Measurements from ENCODE around the gene ERMAP. TPM values are rescaled to one million over a fixed set of nuclear protein-coding genes. Genes with fewer than 3 reads are reported as not detected.

ERMAP gene
- total RNA-seq, 1 donor = 21.7 TPM

DNA sequence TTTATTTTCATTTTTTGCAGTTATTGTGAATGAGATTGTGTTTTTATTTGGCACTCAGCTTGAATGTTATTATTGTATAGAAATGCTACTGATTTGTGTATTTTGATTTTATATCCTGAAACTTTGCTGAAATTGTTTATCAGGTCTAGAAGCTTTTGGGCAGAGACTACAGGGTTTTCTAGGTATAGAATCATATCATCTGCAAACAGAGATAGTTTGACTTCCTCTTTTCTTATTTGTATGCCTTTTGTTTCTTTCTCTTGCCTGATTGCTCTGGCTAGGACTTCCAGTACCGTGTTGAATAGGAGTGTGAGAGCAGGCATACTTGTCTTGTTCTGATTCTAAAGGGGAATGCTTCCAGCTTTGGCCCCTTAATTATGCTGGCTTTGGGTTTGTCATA is 56.7 kb downstream of the ERMAP start:
- no peaks in the 10 kb centered on the region for H4K20me1 ChIP-seq (ENCODE audit: insufficient read depth, low read length)
- TF ChIP-seq, protein P1, sequence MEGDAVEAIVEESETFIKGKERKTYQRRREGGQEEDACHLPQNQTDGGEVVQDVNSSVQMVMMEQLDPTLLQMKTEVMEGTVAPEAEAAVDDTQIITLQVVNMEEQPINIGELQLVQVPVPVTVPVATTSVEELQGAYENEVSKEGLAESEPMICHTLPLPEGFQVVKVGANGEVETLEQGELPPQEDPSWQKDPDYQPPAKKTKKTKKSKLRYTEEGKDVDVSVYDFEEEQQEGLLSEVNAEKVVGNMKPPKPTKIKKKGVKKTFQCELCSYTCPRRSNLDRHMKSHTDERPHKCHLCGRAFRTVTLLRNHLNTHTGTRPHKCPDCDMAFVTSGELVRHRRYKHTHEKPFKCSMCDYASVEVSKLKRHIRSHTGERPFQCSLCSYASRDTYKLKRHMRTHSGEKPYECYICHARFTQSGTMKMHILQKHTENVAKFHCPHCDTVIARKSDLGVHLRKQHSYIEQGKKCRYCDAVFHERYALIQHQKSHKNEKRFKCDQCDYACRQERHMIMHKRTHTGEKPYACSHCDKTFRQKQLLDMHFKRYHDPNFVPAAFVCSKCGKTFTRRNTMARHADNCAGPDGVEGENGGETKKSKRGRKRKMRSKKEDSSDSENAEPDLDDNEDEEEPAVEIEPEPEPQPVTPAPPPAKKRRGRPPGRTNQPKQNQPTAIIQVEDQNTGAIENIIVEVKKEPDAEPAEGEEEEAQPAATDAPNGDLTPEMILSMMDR (IDR thresholded peaks at IDR 0.05; ENCODE audit: extremely low read depth, low read depth, low read length) = no peak
- no peaks in the 10 kb centered on the region for H3K9me3 ChIP-seq (ENCODE audit: low read depth, low read length)
- no peak overlapping the region for H2AFZ ChIP-seq (ENCODE audit: low read length)
- no peaks in the 10 kb centered on the region for H3K4me1 ChIP-seq (ENCODE audit: insufficient read depth, low read length)
- H3K79me2 ChIP-seq (ENCODE audit: insufficient read depth, low read length) = no peaks in the 10 kb centered on the region
- H3K27me3 ChIP-seq (ENCODE audit: insufficient read depth, low read length) = peaks cover 21% of the 10 kb centered on the region
- no peak for DNase-seq (ENCODE audit: insufficient read length, low spot score, missing footprints)
- no peak overlapping the region for H3K27ac ChIP-seq (ENCODE audit: low read depth, low read length)
- no peaks in the 10 kb centered on the region for H3K36me3 ChIP-seq (ENCODE audit: insufficient read depth, low read length)
- no peak overlapping the region for H3K4me3 ChIP-seq (ENCODE audit: insufficient read depth, low read length)
- no peak overlapping the region for H3K4me2 ChIP-seq (ENCODE audit: insufficient read depth, low read length)

DNA sequence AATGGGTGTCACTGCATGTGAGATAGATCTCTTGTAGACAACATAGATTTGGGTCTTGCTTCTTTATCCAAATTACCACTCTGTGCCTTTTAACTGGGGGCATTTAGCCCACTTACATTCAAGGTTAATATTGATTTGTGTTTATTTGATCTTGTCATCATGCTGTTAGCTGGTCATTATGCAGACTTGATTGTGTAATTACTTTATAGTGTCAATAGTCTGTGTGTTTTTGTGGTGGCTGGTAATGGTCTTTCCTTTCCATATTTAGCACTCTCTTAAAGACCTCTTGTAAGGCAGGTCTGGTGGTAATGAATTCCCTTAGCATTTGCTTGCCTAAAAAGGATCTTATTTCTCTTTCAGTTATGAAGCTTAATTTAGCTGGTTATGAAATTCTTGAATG is 59.1 kb downstream of the ERMAP start:
- Histone ChIP-seq H2AFZ (ENCODE audit: low read length) (no peak overlapping the region), H3K9me3 (ENCODE audit: low read depth, low read length) (no peaks in the 10 kb centered on the region), H3K79me2 (ENCODE audit: insufficient read depth, low read length) (no peaks in the 10 kb centered on the region), H3K4me1 (ENCODE audit: insufficient read depth, low read length) (no peaks in the 10 kb centered on the region), H3K27me3 (ENCODE audit: insufficient read depth, low read length) (peaks cover 21% of the 10 kb centered on the region), H4K20me1 (ENCODE audit: insufficient read depth, low read length) (no peaks in the 10 kb centered on the region), H3K27ac (ENCODE audit: low read depth, low read length) (no peak overlapping the region), H3K4me3 (ENCODE audit: insufficient read depth, low read length) (no peak overlapping the region), H3K36me3 (ENCODE audit: insufficient read depth, low read length) (no peaks in the 10 kb centered on the region), H3K4me2 (ENCODE audit: insufficient read depth, low read length) (no peak overlapping the region)
- DNase-seq (ENCODE audit: insufficient read length, low spot score, missing footprints) = no peak
- TF ChIP-seq, protein P1 (IDR thresholded peaks at IDR 0.05; ENCODE audit: extremely low read depth, low read depth, low read length) = no peak

DNA sequence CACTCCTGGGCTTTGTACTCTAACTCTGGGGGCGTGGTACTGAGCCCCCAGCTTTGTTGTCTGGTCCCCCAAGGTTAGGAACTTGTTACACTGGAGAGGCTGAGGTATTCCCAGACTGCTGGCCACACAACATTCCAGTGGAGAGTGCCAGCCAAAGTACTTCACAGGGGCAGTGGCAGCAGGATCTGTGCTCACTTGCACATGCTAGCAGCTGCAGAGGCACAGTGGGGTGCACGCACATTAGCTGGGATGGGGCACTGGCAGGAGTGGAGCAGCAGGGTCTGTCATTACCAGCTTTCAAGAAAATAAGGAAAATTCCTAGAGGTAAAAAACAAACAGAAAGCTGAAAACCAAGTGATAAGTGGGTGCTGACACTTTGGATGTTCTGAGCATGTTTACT is 60.5 kb downstream of the ERMAP start:
- H3K4me2 ChIP-seq (ENCODE audit: insufficient read depth, low read length) = no peak overlapping the region
- H3K9me3 ChIP-seq (ENCODE audit: low read depth, low read length) = no peaks in the 10 kb centered on the region
- H3K27me3 ChIP-seq (ENCODE audit: insufficient read depth, low read length) = peaks cover 21% of the 10 kb centered on the region
- H3K36me3 ChIP-seq (ENCODE audit: insufficient read depth, low read length) = no peaks in the 10 kb centered on the region
- TF ChIP-seq, protein P1 (IDR thresholded peaks at IDR 0.05; ENCODE audit: extremely low read depth, low read depth, low read length) = no peak
- no peaks in the 10 kb centered on the region for H3K79me2 ChIP-seq (ENCODE audit: insufficient read depth, low read length)
- no peak overlapping the region for H3K27ac ChIP-seq (ENCODE audit: low read depth, low read length)
- H3K4me1 ChIP-seq (ENCODE audit: insufficient read depth, low read length) = no peaks in the 10 kb centered on the region
- no peaks in the 10 kb centered on the region for H4K20me1 ChIP-seq (ENCODE audit: insufficient read depth, low read length)
- no peak overlapping the region for H2AFZ ChIP-seq (ENCODE audit: low read length)
- DNase-seq (ENCODE audit: insufficient read length, low spot score, missing footprints) = no peak
- no peak overlapping the region for H3K4me3 ChIP-seq (ENCODE audit: insufficient read depth, low read length)

DNA sequence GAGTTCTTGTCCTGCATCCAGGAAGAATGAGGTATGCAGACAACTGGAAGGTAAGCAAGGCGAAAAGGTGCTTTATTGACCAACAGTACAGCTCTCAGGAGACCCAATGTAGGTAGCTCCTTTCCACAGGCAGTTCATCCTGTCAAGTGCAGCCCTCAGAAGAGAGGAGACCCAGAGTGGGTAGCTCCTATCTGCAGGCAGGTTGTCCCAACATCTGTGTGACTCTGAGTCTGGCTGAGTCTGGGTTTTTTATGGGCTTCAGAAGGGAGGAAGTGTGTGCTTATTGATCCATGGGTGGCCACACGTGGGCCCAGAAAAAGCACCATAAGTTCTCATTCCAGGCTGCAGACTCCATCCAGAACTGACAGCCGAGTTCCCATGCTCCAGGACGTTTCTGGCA is 63.5 kb downstream of the ERMAP start:
- no peaks in the 10 kb centered on the region for H3K9me3 ChIP-seq (ENCODE audit: low read depth, low read length)
- peaks cover 20% of the 10 kb centered on the region for H3K27me3 ChIP-seq (ENCODE audit: insufficient read depth, low read length)
- H3K4me2 ChIP-seq (ENCODE audit: insufficient read depth, low read length) = no peak overlapping the region
- no peaks in the 10 kb centered on the region for H4K20me1 ChIP-seq (ENCODE audit: insufficient read depth, low read length)
- no peaks in the 10 kb centered on the region for H3K36me3 ChIP-seq (ENCODE audit: insufficient read depth, low read length)
- no peaks in the 10 kb centered on the region for H3K79me2 ChIP-seq (ENCODE audit: insufficient read depth, low read length)
- no peak for DNase-seq (ENCODE audit: insufficient read length, low spot score, missing footprints)
- H2AFZ ChIP-seq (ENCODE audit: low read length) = no peak overlapping the region
- no peak overlapping the region for H3K27ac ChIP-seq (ENCODE audit: low read depth, low read length)
- TF ChIP-seq, protein P1 (IDR thresholded peaks at IDR 0.05; ENCODE audit: extremely low read depth, low read depth, low read length) = no peak
- H3K4me3 ChIP-seq (ENCODE audit: insufficient read depth, low read length) = no peak overlapping the region
- H3K4me1 ChIP-seq (ENCODE audit: insufficient read depth, low read length) = no peaks in the 10 kb centered on the region

Measured in osteoblast (primary cell).